HepG2 (cell line): ENCODE measurements around the gene THSD4.

Experiments used
- ELK4 ChIP-seq: sonication (generic); formaldehyde crosslinking; IDR thresholded peaks from 2 replicates; pipeline ENCODE4 v1.9.0; 2021; ENCODE audit warnings: missing genetic modification reagents, borderline replicate concordance
- GATA4 ChIP-seq: sonication (generic); IDR thresholded peaks from 2 replicates; pipeline ENCODE4 v1.6.1; 2016; ENCODE audit warnings: antibody characterized with exemption, low read depth, borderline replicate concordance

GRCh38 chr15:71706461-71707229 is 591.4 kb downstream of the THSD4 start:
- TF ChIP-seq ELK4 (no peak), GATA4 (no peak)
